Measurements from ENCODE around the gene TGIF2. TPM values are rescaled to one million over a fixed set of nuclear protein-coding genes. Genes with fewer than 3 reads are reported as not detected.
"Not testable (repeated sequence)": the region's sequence is repeated elsewhere in the genome, so short reads cannot be mapped to it uniquely, and the experiment has no call there.

TGIF2 gene
- total RNA-seq, 1 donor = 10.9 TPM

GRCh38 chr20:36607586-36608387, 34.4 kb downstream of the TGIF2 start:
- Histone ChIP-seq H3K9me3 (ENCODE audit: low read depth, low read length) (no peaks in the 10 kb centered on the region), H3K4me2 (ENCODE audit: insufficient read depth, low read length) (peak overlapping the region; percentile 98), H3K36me3 (ENCODE audit: insufficient read depth, low read length) (peaks cover 51% of the 10 kb centered on the region), H3K27me3 (ENCODE audit: insufficient read depth, low read length) (no peaks in the 10 kb centered on the region), H3K4me1 (ENCODE audit: insufficient read depth, low read length) (peaks cover 17% of the 10 kb centered on the region), H2AFZ (ENCODE audit: low read length) (no peak overlapping the region), H4K20me1 (ENCODE audit: insufficient read depth, low read length) (peaks cover 21% of the 10 kb centered on the region), H3K27ac (ENCODE audit: low read depth, low read length) (no peak overlapping the region), H3K4me3 (ENCODE audit: insufficient read depth, low read length) (no peak overlapping the region), H3K79me2 (ENCODE audit: insufficient read depth, low read length) (peaks cover 40% of the 10 kb centered on the region)
- TF ChIP-seq CTCF (IDR thresholded peaks at IDR 0.05; ENCODE audit: extremely low read depth, low read depth, low read length) = no peak
- DNase-seq (ENCODE audit: insufficient read length, low spot score, missing footprints) = no peak

DNA sequence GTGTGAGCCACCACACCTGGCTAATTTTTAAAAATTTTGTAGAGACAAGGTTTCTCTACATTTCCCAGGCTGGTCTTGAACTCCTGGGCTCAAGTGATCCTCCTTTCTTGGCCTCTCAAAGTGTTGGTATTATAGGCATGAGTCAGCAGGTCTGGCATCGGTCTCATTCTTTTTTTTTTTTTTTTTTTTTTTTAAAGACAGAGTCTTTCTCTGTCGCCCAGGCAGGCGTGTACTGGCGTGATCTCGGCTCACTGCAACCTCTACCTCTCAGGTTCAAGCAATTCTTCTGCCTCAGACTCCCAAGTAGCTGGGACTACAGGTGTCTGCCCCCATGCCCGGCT, 35.0 kb downstream of the TGIF2 start:
- not testable (repeated sequence) for H3K9me3 ChIP-seq (ENCODE audit: low read depth, low read length); H3K4me2 ChIP-seq (ENCODE audit: insufficient read depth, low read length); H3K27ac ChIP-seq (ENCODE audit: low read depth, low read length); H3K4me3 ChIP-seq (ENCODE audit: insufficient read depth, low read length); H3K27me3 ChIP-seq (ENCODE audit: insufficient read depth, low read length); DNase-seq (ENCODE audit: insufficient read length, low spot score, missing footprints); H2AFZ ChIP-seq (ENCODE audit: low read length)
- H3K36me3 ChIP-seq (ENCODE audit: insufficient read depth, low read length) = peaks cover 56% of the 10 kb centered on the region
- H4K20me1 ChIP-seq (ENCODE audit: insufficient read depth, low read length) = peaks cover 21% of the 10 kb centered on the region
- peaks cover 40% of the 10 kb centered on the region for H3K79me2 ChIP-seq (ENCODE audit: insufficient read depth, low read length)
- H3K4me1 ChIP-seq (ENCODE audit: insufficient read depth, low read length) = peaks cover 17% of the 10 kb centered on the region

- TF ChIP-seq CTCF (IDR thresholded peaks at IDR 0.05; ENCODE audit: extremely low read depth, low read depth, low read length) = no peak
- Histone ChIP-seq H3K4me1 (ENCODE audit: insufficient read depth, low read length) (peaks cover 11% of the 10 kb centered on the region), H4K20me1 (ENCODE audit: insufficient read depth, low read length) (peaks cover 17% of the 10 kb centered on the region), H3K27me3 (ENCODE audit: insufficient read depth, low read length) (no peaks in the 10 kb centered on the region), H3K27ac (ENCODE audit: low read depth, low read length) (no peak overlapping the region), H2AFZ (ENCODE audit: low read length) (no peak overlapping the region), H3K4me3 (ENCODE audit: insufficient read depth, low read length) (no peak overlapping the region), H3K4me2 (ENCODE audit: insufficient read depth, low read length) (no peak overlapping the region), H3K9me3 (ENCODE audit: low read depth, low read length) (no peaks in the 10 kb centered on the region), H3K79me2 (ENCODE audit: insufficient read depth, low read length) (peaks cover 29% of the 10 kb centered on the region), H3K36me3 (ENCODE audit: insufficient read depth, low read length) (peaks cover 67% of the 10 kb centered on the region)
- DNase-seq (ENCODE audit: insufficient read length, low spot score, missing footprints) = no peak
These were observed 38.2 kb downstream of the TGIF2 start for GRCh38 chr20:36611625-36612024.

- Histone ChIP-seq H3K79me2 (ENCODE audit: insufficient read depth, low read length) (peaks cover 7% of the 10 kb centered on the region), H3K4me1 (ENCODE audit: insufficient read depth, low read length) (no peaks in the 10 kb centered on the region), H3K4me3 (ENCODE audit: insufficient read depth, low read length) (no peak overlapping the region), H2AFZ (ENCODE audit: low read length) (no peak overlapping the region), H3K4me2 (ENCODE audit: insufficient read depth, low read length) (no peak overlapping the region), H4K20me1 (ENCODE audit: insufficient read depth, low read length) (peaks cover 4% of the 10 kb centered on the region), H3K27me3 (ENCODE audit: insufficient read depth, low read length) (no peaks in the 10 kb centered on the region), H3K36me3 (ENCODE audit: insufficient read depth, low read length) (peaks cover 51% of the 10 kb centered on the region), H3K9me3 (ENCODE audit: low read depth, low read length) (no peaks in the 10 kb centered on the region), H3K27ac (ENCODE audit: low read depth, low read length) (no peak overlapping the region)
- DNase-seq (ENCODE audit: insufficient read length, low spot score, missing footprints) = no peak
- no peak for TF ChIP-seq CTCF (IDR thresholded peaks at IDR 0.05; ENCODE audit: extremely low read depth, low read depth, low read length)
These were observed 40.6 kb downstream of the TGIF2 start for GRCh38 chr20:36613974-36614373.
